Measurements from ENCODE around the gene GRAMD1B.
A peak's percentile ranks its signal among the peaks of the same experiment; 100 is the strongest.
"Not testable (repeated sequence)": the region's sequence is repeated elsewhere in the genome, so short reads cannot be mapped to it uniquely, and the experiment has no call there.

GRAMD1B gene

DNA sequence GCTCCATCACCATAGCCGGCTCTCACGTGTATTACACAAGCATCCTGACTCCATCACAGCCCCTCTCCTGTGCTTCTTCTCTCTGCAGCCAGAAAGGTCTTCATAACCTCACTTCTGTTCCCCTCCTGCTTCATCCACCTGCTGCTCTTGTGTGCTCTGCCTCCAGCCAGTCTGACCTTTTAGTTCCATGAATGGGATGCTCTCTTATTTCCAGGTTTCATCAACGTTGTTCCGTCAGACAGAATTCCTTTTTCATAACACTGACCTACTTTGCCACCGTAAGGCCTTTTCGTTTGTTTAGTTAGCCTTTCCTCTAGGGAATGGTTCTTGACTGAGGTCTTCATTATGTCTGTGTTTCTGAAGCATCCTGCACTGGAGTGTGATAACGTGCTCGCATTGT, 18.8 kb downstream of the GRAMD1B start:
- DNase-seq: no peak

DNA sequence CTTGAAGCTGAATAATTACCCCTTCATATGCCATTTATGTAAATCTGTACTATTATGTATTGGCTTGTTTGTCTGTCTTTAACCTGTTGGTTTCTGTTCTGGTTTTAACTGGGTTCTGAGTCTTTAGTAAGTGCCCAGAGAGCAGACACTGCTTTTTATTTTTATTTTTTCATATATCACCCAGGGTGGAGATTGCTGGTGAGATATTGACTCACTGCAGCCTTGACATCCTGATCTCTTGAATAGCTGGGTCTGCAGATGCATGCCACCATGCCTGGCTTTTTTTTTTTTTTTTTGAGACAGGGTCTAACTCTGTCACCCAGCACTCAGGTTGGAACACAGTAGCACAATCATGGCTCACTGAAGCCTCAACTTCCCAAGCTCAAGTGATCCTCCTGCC, 19.4 kb downstream of the GRAMD1B start:
- DNase-seq: no peak

DNA sequence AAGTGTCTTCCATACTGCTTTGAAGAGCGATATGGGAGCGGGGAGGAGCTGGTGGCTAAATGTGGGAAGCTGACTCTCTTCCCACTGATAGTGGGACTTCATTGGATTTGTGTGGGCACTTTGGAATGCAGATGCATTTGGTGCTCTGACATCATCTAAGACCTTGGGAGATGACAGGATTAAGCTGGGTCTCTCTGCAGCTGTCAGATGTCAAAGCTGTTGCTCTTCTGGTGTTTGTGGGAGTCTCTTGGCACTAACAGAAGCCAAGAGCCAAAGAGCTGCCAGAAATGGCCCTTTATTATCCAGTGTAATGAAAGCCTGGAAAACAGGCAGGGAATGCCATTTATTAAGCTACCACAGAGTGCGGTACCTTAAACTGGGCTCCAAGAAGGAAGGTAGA, 20.6 kb downstream of the GRAMD1B start:
- no peak for DNase-seq

DNA sequence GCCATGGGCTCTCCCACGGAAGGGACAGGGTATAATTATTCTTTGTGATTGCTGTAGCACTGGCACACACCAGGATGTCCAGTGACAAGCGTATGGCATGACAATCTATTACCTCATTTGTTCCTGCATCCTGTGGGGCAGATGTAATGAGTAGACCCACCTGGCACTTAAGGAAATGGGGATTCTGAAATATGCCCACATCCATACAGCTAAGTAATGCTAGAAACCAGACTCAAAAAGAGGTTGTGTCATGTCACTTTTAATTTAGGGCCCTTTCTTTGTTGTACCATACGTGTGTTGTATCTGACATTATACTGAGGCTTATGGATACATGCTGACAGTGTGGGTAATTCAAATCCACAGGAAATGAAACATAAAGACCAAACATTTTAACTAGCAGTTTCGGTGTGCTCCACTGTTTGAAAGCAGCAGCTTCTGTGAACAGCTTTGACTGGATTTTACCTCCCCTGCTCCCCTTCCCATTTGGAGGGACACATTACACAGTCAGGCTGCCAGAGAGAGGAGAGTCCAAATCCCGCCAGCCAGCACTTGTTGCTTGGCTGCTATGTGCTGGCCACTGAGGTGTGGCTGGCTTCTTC, 21.2 kb downstream of the GRAMD1B start:
- DNase-seq: no peak

DNA sequence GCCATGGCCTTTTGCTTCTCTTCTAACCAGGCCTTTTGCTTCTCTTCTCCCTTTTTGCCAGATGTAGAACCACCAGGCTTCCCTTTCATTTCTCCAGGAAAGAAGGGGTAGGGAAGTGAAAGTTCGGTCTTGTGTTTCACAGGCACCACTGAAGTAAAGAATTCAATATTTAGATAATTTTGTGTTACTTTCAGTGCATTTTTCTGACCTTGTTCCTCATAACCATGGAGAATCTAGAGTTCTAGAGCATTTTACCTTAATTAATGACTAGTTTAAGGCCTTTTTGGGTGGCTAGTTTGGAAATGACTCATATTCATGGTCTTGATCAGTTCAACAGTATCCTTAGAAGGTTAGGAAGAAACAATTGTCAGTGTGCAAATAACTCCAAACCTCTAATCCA, 22.7 kb downstream of the GRAMD1B start:
- DNase-seq: no peak

DNA sequence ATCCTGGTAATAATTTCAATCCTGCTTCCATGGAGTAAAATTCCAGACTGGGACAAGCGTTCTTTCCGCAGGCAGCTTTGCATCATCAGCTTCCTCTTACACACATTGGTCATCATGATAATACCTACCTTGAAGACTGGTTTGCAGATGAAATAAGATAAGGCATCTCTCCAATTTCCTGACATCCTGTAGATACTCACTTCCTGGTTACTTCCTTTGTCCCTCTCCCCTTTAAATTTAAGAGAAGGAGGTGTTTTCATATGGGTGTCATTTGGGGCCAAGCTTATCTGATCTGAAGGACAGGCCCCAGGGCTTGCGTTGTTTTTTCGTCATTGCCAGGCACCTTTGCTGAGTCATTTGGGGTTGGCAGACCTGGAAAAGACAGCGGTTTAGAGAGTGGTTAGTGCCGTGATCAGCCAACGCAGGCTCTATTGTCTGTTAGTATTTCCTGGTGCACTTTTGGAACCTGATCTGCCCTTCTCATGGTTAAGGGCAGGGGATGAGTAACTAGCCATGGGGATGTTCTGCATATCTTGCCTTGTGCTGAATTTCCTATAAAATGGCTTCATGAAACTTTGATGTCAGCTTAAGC, 24.1 kb downstream of the GRAMD1B start:
- peak; percentile 68 to 82 for DNase-seq

DNA sequence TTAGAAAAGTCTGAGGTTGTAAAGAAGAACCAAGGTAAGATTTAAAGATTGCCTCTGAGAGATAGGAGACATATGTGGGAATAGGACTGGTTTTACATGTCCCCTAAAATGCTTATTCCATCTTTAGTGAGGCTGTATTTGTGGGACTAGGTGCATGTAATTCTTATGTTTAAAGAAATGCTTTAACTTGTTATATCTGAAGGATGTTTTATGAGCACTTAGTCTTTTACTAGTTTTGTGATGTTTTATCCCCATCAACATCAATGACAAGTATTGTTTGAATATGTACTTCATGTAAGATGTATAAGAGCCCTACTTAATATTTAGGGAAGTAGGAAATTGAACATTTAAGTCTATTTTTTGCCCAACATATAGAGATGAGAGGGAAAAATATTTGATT, 24.7 kb downstream of the GRAMD1B start:
- no peak for DNase-seq

DNA sequence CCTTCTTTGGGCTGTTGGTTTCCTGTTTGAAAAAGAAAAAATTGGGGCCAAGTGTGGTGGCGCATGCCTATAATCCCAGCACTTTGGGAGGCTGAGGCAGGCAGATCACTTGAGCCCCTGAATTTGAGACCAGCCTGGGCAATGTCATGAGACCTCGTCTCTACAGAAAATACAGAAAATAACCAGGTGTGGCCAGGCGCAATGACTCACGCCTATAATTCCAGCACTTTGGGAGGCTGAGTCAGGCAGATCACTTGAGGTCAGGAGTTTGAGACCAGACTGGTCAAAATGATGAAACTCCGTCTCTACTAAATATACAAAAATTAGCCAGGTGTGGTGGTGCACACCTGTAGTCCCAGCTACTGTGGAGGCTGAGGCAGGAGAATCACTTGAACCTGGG, 26.4 kb downstream of the GRAMD1B start:
- DNase-seq: not testable (repeated sequence)

DNA sequence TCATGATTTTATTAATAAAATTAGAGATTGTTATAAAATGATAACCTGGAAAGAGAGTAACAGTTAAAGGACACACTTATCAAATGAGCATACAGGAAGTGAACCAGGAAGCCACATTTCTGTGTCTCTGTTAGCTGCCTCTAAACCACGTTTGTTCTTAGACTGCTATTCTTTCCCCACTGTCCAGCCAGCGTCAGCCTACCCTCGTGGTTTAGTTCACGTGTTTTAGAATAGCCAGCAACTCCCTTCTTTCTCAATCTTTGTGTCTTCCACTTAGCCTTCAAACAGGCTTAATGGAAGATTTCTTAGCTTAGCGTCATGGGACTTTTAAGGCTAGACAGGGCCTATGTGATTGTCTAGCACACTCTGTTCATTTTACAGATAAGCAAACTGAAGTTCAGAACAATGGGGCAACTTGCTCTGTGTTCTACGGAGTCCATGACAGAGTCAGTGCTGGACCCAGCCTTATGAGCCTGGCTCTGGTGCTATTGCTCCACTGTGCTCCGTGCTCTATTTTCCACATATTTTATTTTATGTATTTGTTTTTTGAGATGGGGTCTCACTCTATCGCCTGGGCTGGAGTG, 27.2 kb downstream of the GRAMD1B start:
- DNase-seq: no peak

DNA sequence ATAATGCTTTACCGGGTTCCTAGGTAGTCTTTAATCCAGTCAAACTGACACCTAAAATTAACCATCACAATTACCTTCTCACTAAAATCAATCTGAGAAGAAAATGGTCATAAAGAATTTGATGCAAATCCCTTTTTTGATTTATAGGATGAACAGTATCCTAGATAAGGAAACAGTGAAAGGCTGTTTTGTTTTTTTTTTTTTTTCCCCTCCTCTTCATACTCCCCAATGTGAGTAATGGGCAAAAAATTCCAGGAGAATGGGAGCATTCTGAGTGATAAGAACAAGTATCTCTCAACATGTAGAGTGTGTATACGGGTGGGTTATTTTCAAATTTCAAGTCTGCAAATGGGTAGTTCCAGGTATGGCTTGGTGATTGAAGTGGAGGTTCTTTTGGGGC, 28.4 kb downstream of the GRAMD1B start:
- DNase-seq: no peak

DNA sequence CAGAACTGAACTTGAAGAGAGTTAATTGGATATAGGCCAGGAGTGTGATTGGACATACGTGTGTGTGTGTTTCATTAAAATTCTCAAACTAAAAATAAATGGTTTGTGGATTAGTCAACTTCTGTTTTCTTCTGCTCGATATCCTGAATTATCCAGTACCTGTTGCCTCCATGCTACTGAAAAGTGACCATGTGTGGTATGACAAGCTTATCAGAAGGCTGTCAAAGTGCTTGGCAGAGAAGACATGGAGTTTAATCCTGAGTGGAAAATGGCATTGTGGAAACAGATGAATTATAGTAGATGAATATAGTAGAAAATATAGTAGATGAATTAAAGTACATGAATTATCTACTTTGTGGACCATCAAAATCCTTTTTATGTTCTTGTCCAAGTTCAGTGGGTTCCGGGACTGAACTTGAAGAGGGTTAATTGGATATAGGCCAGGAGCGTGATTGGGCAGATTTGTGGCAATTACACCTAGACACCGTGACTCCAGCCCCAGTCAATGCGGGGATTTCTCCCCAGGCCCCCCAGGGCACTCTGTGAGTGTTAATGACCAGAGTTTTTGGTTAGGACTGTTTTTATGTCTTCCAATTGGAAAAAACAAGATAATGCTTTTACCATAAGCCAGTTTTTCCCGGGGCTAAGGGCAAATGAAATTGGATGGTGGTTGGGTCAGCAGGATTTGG, 30.1 kb downstream of the GRAMD1B start:
- DNase-seq: no peak

DNA sequence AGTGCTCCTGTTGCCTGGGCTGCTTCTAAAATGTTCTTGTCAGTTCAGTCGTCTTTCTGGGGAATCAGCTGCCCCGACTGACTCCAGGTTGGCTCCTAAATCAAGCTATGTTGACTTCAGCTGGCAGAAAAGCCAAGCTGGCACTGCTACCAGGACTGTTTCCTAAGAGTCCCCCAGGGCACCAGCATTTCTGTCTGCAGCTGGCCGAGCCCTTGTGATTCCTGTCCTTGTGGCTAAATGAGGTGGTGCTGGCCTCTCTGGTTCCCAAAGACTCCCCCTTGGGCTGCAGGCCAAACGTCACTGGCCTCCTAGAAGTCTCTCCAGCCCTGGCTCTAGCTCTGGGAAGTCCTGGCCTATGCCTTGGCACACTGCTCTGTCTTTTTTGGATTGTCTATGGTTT, 31.1 kb downstream of the GRAMD1B start:
- no peak for DNase-seq

DNA sequence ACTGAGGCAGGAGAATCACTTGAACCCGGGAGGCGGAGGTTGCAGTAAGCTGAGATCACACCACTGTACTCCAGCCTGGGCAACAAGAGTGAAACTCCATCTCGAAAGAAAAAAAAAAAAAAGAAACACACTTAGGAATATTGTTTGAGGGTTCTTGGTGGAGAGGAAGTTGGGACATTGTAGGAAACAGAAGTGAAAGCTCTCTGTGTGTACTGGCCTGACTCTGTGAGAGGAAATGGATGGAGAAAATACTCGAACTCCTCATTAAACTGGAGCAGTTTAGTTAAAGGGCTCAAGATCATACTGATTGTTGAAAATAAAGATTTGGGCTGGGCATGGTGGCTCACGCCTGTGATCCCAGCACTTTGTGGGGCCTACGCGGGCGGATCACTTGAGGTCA, 35.6 kb downstream of the GRAMD1B start:
- not testable (repeated sequence) for DNase-seq

DNA sequence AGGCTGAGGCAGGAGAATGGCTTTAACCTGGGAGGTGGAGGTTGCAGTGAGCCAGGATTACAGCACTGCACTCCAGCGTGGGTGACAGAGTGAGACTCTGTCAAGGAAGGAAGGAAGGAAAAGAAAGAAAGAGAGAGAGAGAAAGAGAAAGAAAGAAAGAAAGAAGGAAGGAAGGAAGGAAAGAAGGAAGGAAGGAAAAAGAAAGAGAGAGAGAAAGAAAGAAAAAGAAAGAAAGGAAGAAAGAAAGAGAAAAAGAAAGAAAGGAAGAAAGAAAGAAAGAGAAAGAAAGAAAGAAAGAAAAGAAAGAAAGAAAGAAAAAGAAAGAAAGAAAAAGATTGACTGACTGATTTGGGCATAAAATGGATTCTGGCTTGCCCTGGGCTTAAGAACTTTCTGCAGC, 36.1 kb downstream of the GRAMD1B start:
- not testable (repeated sequence) for DNase-seq

DNA sequence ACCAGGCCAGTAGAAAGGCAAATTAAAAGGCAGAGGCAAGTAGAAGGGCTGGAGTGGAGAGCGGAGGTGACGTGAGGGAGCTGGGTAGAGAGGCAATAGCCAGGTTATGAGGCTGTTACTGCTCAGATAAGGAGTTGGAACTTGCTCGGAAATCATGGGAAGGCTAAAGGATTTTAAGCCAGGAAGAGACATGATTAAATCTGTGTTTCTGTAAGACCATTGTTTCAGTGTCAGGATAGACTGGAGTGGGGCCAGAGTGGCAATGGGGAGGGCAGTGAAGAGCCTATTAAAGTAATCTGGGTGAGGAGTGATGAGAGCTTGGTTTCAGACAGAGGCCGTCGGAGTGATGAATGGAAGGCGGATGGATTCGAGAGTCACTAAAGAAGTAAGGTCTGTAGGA, 39.0 kb downstream of the GRAMD1B start:
- no peak for DNase-seq

DNA sequence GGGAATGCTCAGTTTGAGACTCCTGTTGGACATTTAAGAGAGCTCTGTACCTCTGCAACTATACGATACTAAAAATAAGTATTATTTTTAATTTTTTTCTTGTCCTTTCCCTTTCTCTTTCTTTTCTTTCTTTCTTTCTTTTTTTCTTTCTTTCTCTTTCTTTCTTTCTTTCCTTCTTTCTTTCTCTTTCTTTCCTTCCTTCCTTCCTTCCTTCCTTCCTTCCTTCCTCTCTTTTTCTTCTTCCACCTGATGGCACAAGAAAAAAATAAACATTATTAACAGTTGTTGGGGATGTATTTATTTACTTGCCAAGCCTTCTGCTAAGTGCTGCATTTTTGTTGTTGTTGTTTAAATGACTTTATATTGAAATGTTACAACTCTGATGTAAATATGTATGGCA, 39.5 kb downstream of the GRAMD1B start:
- no peak for DNase-seq

DNA sequence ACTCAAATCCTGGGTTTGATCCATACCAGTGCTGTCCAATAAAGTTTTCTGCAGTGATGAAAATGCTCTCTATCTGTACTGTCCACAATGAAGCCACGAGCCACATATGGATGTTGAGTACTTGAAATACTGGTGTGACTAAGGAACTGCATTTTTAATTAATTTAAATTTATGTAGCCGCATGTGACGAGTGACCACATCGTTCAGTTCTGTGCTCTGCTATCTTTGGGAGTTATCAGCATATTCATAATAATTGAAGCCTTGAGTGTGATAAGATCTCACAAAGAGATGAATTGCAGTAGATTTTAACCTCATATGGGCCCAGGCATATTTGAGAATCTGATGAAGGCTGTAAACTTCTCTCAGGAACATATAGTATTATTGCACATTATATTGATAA, 40.8 kb downstream of the GRAMD1B start:
- DNase-seq: no peak

DNA sequence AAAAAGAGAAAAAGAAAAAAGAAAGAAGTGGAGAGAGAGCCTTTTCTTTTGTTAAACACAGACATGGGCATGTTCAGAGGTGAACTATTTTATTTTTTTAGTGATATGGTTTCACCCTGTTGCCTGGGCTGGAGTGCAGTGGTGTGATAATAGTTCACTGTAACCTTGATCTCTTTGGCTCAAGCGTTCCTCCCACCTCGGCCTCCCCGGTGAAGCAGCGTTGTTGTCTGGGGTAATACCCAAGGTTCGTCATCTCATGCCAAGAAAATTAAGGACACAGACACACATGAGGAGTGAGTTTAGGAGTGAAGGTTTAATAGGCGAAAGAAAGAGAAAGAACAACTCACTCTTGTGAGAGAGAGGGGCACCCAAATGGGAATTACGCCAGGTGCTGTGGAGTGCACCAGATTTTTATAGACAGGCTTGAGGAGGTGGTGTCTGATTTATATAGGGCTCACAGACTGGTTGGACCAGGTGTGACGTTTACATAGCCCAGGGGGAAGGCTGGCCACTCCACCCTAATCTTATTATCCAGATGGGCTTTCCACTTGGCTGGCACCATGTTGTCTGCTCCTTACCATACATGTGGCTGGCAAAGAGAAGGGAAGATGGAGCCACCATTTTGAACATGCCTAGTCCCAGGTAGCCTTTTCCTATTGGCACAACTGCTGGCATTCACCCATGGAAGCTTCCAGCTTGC, 42.3 kb downstream of the GRAMD1B start:
- no peak for DNase-seq

DNA sequence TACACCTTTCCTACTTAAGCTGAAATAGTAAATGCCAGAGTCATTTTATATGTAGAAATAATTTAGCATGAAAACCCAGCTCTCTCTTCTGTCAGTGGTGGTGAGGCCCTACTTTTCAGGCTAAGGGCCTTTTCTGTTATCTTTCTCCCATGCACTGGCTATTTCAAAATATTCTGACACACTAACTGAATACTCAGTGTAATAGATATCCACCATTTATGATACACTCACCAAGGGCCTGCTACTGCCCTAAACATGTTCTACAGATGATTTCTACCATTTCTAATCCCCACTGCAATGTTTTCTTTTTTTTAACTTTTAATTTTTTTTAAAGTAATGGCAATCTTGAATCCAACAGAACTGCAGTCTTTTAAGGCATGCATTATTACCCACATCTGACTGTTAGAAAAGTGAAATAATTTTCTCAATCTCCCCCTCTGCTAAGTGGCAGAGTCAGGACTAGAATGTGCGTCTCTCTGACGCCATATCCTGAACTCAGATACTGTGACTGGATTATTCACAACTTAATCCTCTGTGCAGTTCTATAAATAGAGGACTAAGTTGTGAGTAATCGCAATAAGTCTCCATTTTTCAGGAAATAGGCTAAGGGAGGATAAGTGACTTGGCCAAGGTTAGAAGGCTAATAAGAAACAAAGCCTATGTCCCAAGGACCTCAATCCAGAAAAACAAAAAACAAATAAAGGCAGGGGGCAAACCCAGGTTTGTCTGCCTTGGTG, 44.0 kb downstream of the GRAMD1B start:
- DNase-seq: no peak

DNA sequence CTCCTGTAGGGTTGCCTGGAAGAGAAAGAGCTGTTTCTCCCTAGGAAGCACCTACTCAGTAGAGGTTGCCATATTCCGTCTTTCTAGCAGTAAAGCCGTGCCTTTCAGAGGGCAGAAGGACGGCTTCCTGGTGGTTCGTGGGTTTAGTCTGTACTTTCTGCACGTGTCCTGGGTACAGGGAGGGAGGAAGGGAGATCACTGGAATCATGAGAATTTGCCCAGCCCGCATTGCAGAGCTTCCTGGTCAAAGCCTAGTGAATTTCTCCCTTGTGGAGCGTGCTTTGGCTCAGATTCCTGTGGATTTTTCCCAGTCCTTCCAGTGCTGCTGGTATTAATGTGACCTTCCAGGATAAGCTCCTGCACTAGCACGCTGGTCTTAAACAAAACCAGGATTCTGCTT, 44.9 kb downstream of the GRAMD1B start:
- no peak for DNase-seq

DNA sequence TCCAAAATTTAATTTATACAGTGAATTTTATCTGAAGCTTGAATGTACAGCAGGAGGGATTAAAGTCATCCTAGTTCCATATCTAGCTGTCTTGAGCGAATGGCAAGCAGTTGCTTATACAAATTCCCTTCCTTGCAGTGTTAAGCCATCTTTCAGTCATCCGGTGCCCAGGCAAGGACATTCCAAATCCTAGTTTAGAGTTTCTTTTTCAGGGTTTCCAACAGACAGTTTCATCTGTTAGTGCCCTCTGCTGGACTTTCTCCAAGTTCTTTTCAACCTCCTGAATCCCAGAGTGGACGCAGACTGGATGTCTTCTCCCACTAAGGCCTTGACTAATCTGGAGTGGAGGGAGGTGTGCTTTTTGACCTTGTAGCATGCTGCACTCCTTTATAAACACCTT, 45.4 kb downstream of the GRAMD1B start:
- no peak for DNase-seq

DNA sequence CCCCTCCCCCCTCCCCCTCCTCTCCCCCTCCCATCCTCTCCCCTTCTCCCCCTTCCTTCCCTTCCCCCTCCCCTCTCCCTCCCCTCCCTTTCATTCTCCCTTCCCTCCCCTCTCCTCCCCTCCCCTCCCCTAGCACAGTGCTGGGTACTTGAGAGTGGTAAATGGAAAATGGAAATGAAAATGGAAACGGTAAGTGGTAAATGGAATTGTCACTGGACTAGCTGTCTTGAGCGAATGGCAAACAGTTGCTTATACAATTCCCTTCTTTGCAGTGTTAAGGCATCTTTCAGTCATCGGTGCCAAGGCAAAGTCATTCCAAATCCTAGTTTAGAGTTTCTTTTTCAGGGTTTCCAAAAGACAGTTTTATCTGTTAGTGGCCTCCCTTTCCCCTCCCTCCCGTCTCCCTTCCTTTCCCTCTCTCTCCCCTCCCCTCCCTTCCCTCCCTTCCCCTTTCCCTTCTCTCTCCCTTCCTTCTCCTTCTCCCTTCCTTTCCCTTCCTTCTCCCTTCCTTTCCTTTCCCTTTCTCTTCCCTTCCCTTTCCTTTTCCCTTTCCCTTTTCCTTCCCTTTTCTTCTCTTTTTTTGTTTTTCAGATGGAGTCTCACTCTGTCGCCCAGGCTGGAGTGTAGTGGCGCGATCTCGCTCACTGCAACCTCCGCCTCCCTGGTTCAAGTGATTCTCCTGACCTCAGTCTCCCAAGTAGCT, 47.3 kb downstream of the GRAMD1B start:
- DNase-seq: no peak
